H1 (cell line): Measurements from ENCODE around the gene PTH2R. TPM values are rescaled to one million over a fixed set of nuclear protein-coding genes. Genes with fewer than 3 reads are reported as not detected.

Experiments used
- ASH2L ChIP-seq: fragments of 200-600, 300-600 bp; sonication (generic); IDR thresholded peaks from one replicate; pipeline ENCODE4 v1.7.1; 2017; ENCODE audit warnings: low read length
- KDM4A ChIP-seq: IDR thresholded peaks from one replicate; pipeline ENCODE4 v1.7.1; 2012; ENCODE audit warnings: low read depth, mild to moderate bottlenecking, moderate library complexity, low read length, inconsistent platforms; ENCODE audit not compliant: severe bottlenecking
- KDM5A ChIP-seq: fragments of 200-600 bp; IDR thresholded peaks from 2 replicates; pipeline ENCODE4 v1.7.1; 2012; ENCODE audit warnings: mild to moderate bottlenecking, low read length, inconsistent platforms, mixed read lengths
- POLR2AphosphoS5 ChIP-seq: IDR thresholded peaks from 2 replicates; pipeline ENCODE4 v1.6.1; 2011; ENCODE audit warnings: low read depth, low read length
- RBBP5 ChIP-seq: IDR thresholded peaks from 2 replicates; pipeline ENCODE4 v1.7.1; 2012; ENCODE audit warnings: low read depth, mild to moderate bottlenecking, inconsistent platforms, low read length, moderate library complexity, borderline replicate concordance
- RNF2 ChIP-seq: fragments of 200-900, 300-1000 bp; sonication (generic); IDR thresholded peaks from 2 replicates; pipeline ENCODE4 v1.7.1; 2016; ENCODE audit warnings: borderline replicate concordance, low read depth, mild to moderate bottlenecking, antibody characterized with exemption, low read length; ENCODE audit not compliant: poor library complexity, severe bottlenecking; ENCODE audit errors: missing control alignments
- SIN3A ChIP-seq, 2 experiments: IDR thresholded peaks in 1 of 2; conservative IDR thresholded peaks in 1 of 2; 2 replicates each; pipeline ENCODE4 v1.6.1; 2011 to 2012; ENCODE audit warnings: low read length in 2 of 2, improper control_type of control experiment in 1 of 2, low read depth in 1 of 2, mild to moderate bottlenecking in 1 of 2
- SUZ12 ChIP-seq: fragments of 200-600 bp; sonication (generic); IDR thresholded peaks from 2 replicates; pipeline ENCODE4 v1.6.1; 2012; ENCODE audit warnings: mild to moderate bottlenecking, inconsistent platforms, low read length, moderate library complexity, mixed read lengths
- polyA plus RNA-seq, 7 experiments: library from polyadenylated mRNA; depleted of rRNA in 3 of 7; stranded (reverse) in 5 of 7; unstranded in 2 of 7; fragments of >200 nt in 5 of 7; fragments of 200-250 nt in 2 of 7; gene quantifications; 1 replicate in 5 of 7; 2 replicates in 1 of 7; 4 replicates in 1 of 7; pipeline versions ENCODE4 v1.2.1 to v1.2.3, GENCODE V29; 2011 to 2013; ENCODE audit warnings: missing spikeins in 2 of 7, mixed read lengths in 2 of 7
- total RNA-seq: library from RNA; stranded (reverse); fragmentation: NEBNext Ultra II Directional; extraction: Animal tissue kit (Norgen Biotek cat#: 25700); gene quantifications from 2 replicates; pipeline ENCODE4 v1.2.1, GENCODE V29; 2021
- TF ChIP-seq, protein P1 (sequence below), 3 experiments: IDR thresholded peaks; 1 replicate in 2 of 3; 2 replicates in 1 of 3; pipeline versions ENCODE4 v1.5.1 to v1.6.1; 2011; ENCODE audit warnings: low read length in 3 of 3, mild to moderate bottlenecking in 3 of 3, inconsistent platforms in 2 of 3, low read depth in 1 of 3, moderate library complexity in 1 of 3; ENCODE audit not compliant: insufficient read depth in 1 of 3; ENCODE audit errors: control extremely low read depth in 1 of 3

PTH2R gene
- total and polyA plus RNA-seq, 2 of the 8 experiments (the other 6 are each of a cell fraction or from before 2014, with no cell fraction given): 0.19 to 0.38 TPM

GRCh38 chr2:208406474-208407451 lies at the start of gene PTH2R (continued):
- TF ChIP-seq, protein P1, sequence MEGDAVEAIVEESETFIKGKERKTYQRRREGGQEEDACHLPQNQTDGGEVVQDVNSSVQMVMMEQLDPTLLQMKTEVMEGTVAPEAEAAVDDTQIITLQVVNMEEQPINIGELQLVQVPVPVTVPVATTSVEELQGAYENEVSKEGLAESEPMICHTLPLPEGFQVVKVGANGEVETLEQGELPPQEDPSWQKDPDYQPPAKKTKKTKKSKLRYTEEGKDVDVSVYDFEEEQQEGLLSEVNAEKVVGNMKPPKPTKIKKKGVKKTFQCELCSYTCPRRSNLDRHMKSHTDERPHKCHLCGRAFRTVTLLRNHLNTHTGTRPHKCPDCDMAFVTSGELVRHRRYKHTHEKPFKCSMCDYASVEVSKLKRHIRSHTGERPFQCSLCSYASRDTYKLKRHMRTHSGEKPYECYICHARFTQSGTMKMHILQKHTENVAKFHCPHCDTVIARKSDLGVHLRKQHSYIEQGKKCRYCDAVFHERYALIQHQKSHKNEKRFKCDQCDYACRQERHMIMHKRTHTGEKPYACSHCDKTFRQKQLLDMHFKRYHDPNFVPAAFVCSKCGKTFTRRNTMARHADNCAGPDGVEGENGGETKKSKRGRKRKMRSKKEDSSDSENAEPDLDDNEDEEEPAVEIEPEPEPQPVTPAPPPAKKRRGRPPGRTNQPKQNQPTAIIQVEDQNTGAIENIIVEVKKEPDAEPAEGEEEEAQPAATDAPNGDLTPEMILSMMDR (IDR thresholded peaks at IDR 0.05; ENCODE audit: control extremely low read depth in 1 of 3, insufficient read depth in 1 of 3, low read depth in 1 of 3, low read length in 3 of 3): peak in 1 of 3 experiments; percentile 2; a peak in 2 of 4 replicates
- peak; percentile 99 for TF ChIP-seq KDM4A
- peak; percentile 71 for TF ChIP-seq RNF2
- peak; percentile 42 for TF ChIP-seq ASH2L
- no peak for TF ChIP-seq POLR2AphosphoS5
- no peak for TF ChIP-seq SIN3A (conservative IDR thresholded peaks at IDR 0.05 in 1 of 2, IDR thresholded peaks at IDR 0.05 in 1 of 2; ENCODE audit: low read depth in 1 of 2, low read length in 2 of 2)
- peak; percentile 68 for TF ChIP-seq RBBP5
- no peak for TF ChIP-seq KDM5A
- peak; percentile 76; the same call in 1 of the 2 replicates for TF ChIP-seq SUZ12
- TF ChIP-seq, all 59 proteins: peak for 11
